Heart left ventricle (tissue), 16 donors: Measurements from ENCODE around the gene WFS1. TPM values are rescaled to one million over a fixed set of nuclear protein-coding genes. Genes with fewer than 3 reads are reported as not detected.

Experiments used
- ATAC-seq, 4 donors: fragments of 200-7000 bp; cut with Tn5 transposase; one replicate each; pipeline ENCODE4 v1.9.1; 2020 to 2022; ENCODE audit warnings: moderate library complexity in 4 of 4, mild to moderate bottlenecking in 3 of 4, moderate number of reproducible peaks in 1 of 4
- DNase-seq, 5 donors: peaks; one replicate each; pipeline ENCODE4 v3.0.0-alpha.2; 2020
- H3K27ac ChIP-seq, 12 donors: fragments of 200-600 bp; sonication (generic) in 4 of 12; one replicate each; pipeline versions ENCODE4 v1.5.0 to v1.8.0; 2016 to 2022; ENCODE audit warnings: mild to moderate bottlenecking in 2 of 12
- H3K27me3 ChIP-seq, 9 donors: fragments of 200-600 bp; sonication (generic) in 2 of 9; one replicate each; pipeline versions ENCODE4 v1.5.1 to v1.8.0; 2016 to 2022; ENCODE audit warnings: mild to moderate bottlenecking in 3 of 9
- H3K36me3 ChIP-seq, 9 donors: fragments of 200-600 bp; sonication (generic) in 2 of 9; one replicate each; pipeline versions ENCODE4 v1.5.0 to v1.8.0; 2018 to 2022; ENCODE audit warnings: mild to moderate bottlenecking in 2 of 9
- H3K4me1 ChIP-seq, 12 donors: fragments of 200-600 bp; sonication (generic) in 4 of 12; one replicate each; pipeline versions ENCODE4 v1.5.0 to v1.8.0; 2016 to 2022; ENCODE audit warnings: mild to moderate bottlenecking in 3 of 12
- H3K4me3 ChIP-seq, 12 donors: fragments of 200-600 bp; sonication (generic) in 4 of 12; one replicate each; pipeline versions ENCODE4 v1.5.0 to v1.8.0; 2017 to 2022; ENCODE audit warnings: mild to moderate bottlenecking in 9 of 12, moderate library complexity in 4 of 12
- H3K9me3 ChIP-seq, 12 donors: fragments of 200-600 bp; sonication (generic) in 4 of 12; one replicate each; pipeline versions ENCODE4 v1.5.0 to v1.8.0; 2016 to 2022; ENCODE audit warnings: mild to moderate bottlenecking in 1 of 12
- CTCF ChIP-seq, 12 donors: fragments of 200-600 bp; sonication (generic) in 4 of 12; IDR thresholded peaks; one replicate each; pipeline versions ENCODE4 v1.5.0 to v1.8.0; 2018 to 2022; ENCODE audit warnings: antibody characterized with exemption in 12 of 12, mild to moderate bottlenecking in 5 of 12
- POLR2A ChIP-seq, 2 donors: fragments of 450-650 bp; IDR thresholded peaks; one replicate each; pipeline ENCODE4 v1.6.1; 2017; ENCODE audit warnings: antibody characterized with exemption in 2 of 2, mild to moderate bottlenecking in 2 of 2, moderate library complexity in 2 of 2
- WGBS, 4 donors: extraction: QIAGEN DNeasy Blood & Tissue Kit in 2 of 4; methylation state at CpG; one replicate each; pipeline versions ENCODE4 v1.1.5 to v1.1.7; 2013 to 2018; 5-methylcytosine and 5-hydroxymethylcytosine counted together
- intact Hi-C, 10 donors: fragments of 100-400 bp; cut with DNase I; formaldehyde crosslinking; loops; one replicate each; pipeline versions ENCODE4 v1.11.1 to v1.14.2; 2022
- polyA plus RNA-seq, 2 donors: library from polyadenylated mRNA; stranded (reverse); fragments of 200-250 nt; gene quantifications; one replicate each; pipeline ENCODE4 v1.2.3, GENCODE V29; 2013
- total RNA-seq, 9 donors: library from RNA; depleted of rRNA in 2 of 9; stranded (reverse); fragments of >200 nt in 2 of 9; fragmentation: NEBNext Ultra II Directional in 3 of 9; extraction: Animal tissue kit (Norgen Biotek cat#: 25700) in 3 of 9; gene quantifications; one replicate each; pipeline versions ENCODE4 v1.1.0 to v1.2.4, GENCODE V29; 2016 to 2023
- donor health status: ischemic (EF 13 %, LVEDD 7.1; RV severe dilation, severe dysfunction).
- donor health status: healthy with polysubstance abuse.
- donor health status: DM: no; HTN: yes; CAD: no.
- donor health status: DM: no; HTN: no; CAD: no.
- donor health status: ischemic (EF 25% LVEDD 6.9; RV normal size, moderate dysfunction).
- donor health status: ischemic (EF 25% LVEDD 5.7; RV mildly dilated, moderate dysfunction).
- donor health status: healthy.
- donor health status: DM: yes; HTN: yes; CAD: no.
- donor health status: ischemic (EF 35%, LVEDD 5.7; RV mildly dilated, moderate dysfunction).
- donor health status: nonischemic (EF 11% LVEDD 7.7; RV severe dilation, severe dysfunction).
- donor health status: DM: yes; HTN: yes; CAD: no.
- donor health status: PGD.
- donor health status: ischemic (EF 29% LVEDD 5.4; RV normal size, mild dysfunction).
- donor health status: nonischemic (EF 23%, LVEDD 6.1; RV moderate dilation, normal function).

The WFS1 gene
- total and polyA plus RNA-seq, 11 donors, result 44.8 to 202 (median 73.2) TPM

- Histone ChIP-seq H3K27ac (no peak overlapping the region), H3K4me3 (no peak overlapping the region), H3K27me3 (no peaks in the 10 kb centered on the region), H3K4me1 (no peaks in the 10 kb centered on the region), H3K36me3 (peaks cover 0 to 99% (median 82%) of the 10 kb centered on the region in 9 donors), H3K9me3 (no peaks in the 10 kb centered on the region)
- ATAC-seq (no peak), DNase-seq (no peak)
- 82 to 92% (median 90%) methylated on average over 8 of the region's 8 CpGs for WGBS, 4 donors
- intact Hi-C loops, result no loop called here
- TF ChIP-seq POLR2A (IDR thresholded peaks at IDR 0.05), result no peak
Observed at GRCh38 chr4:6293661-6294060, 24.0 kb downstream of the WFS1 start.

GRCh38 chr4:6294705-6295421 is 25.2 kb downstream of the WFS1 start:
- H3K36me3 ChIP-seq, result peaks cover 0 to 95% (median 71%) of the 10 kb centered on the region in 9 donors
- no peaks in the 10 kb centered on the region for H3K27me3 ChIP-seq
- WGBS, 4 donors, result 91 to 97% (median 95%) methylated on average over 25 to 27 of the region's 27 CpGs
- TF ChIP-seq POLR2A (IDR thresholded peaks at IDR 0.05) (no peak), CTCF (IDR thresholded peaks at IDR 0.05) (no peak)
- H3K4me3 ChIP-seq, result no peak overlapping the region
- DNase-seq (no peak), ATAC-seq (no peak)
- no peak overlapping the region for H3K27ac ChIP-seq
- H3K9me3 ChIP-seq, result no peaks in the 10 kb centered on the region
- no peaks in the 10 kb centered on the region for H3K4me1 ChIP-seq
- intact Hi-C loops, result no loop called here

- Histone ChIP-seq H3K27me3 (no peaks in the 10 kb centered on the region), H3K4me3 (no peak overlapping the region), H3K27ac (no peak overlapping the region), H3K4me1 (no peaks in the 10 kb centered on the region), H3K36me3 (peaks cover 0 to 95% (median 66%) of the 10 kb centered on the region in 9 donors), H3K9me3 (no peaks in the 10 kb centered on the region)
- no peak for DNase-seq
- intact Hi-C loops, result no loop called here
- ATAC-seq, result no peak
- WGBS, 4 donors, result 96 to 98% (median 97%) methylated on average over 14 of the region's 14 CpGs
- TF ChIP-seq CTCF (IDR thresholded peaks at IDR 0.05) (no peak), POLR2A (IDR thresholded peaks at IDR 0.05) (no peak)
Observed at GRCh38 chr4:6295495-6295894, 25.8 kb downstream of the WFS1 start.

- H3K27ac ChIP-seq, result no peak overlapping the region
- 89 to 100% (median 94%) methylated on average over 3 to 9 of the region's 9 CpGs for WGBS, 4 donors
- no peaks in the 10 kb centered on the region for H3K4me1 ChIP-seq
- intact Hi-C loops, result no loop called here
- no peaks in the 10 kb centered on the region for H3K9me3 ChIP-seq
- DNase-seq, result no peak
- H3K4me3 ChIP-seq, result no peak overlapping the region
- ATAC-seq, result no peak
- peaks cover 0 to 95% (median 66%) of the 10 kb centered on the region in 9 donors for H3K36me3 ChIP-seq
- no peak for TF ChIP-seq CTCF (IDR thresholded peaks at IDR 0.05)
- no peak for TF ChIP-seq POLR2A (IDR thresholded peaks at IDR 0.05)
- H3K27me3 ChIP-seq, result no peaks in the 10 kb centered on the region
Observed at GRCh38 chr4:6296026-6296425, 26.4 kb downstream of the WFS1 start.
